K562 (cell line): ENCODE measurements around the gene RABGAP1L. TPM values are rescaled to one million over a fixed set of nuclear protein-coding genes. Genes with fewer than 3 reads are reported as not detected.
A peak's percentile ranks its signal among the peaks of the same experiment; 100 is the strongest.

Source experiments
- ATF1 ChIP-seq, 2 experiments: fragments of 450-650 bp in 1 of 2; IDR thresholded peaks; 2 replicates each; pipeline ENCODE4 v1.6.1; 2016; ENCODE audit warnings: missing compliant biosample characterization in 1 of 2, missing genetic modification characterization in 1 of 2
- EHMT2 ChIP-seq: fragments of 450-650 bp; IDR thresholded peaks from 2 replicates; pipeline ENCODE4 v1.6.1; 2018; ENCODE audit warnings: antibody characterized with exemption
- FOXK2 ChIP-seq, 2 experiments: fragments of 450-650 bp; IDR thresholded peaks in 1 of 2; conservative IDR thresholded peaks in 1 of 2; 2 replicates each; pipeline ENCODE4 v1.6.1; 2016; ENCODE audit warnings: low read depth in 2 of 2, mild to moderate bottlenecking in 1 of 2
- HDAC1 ChIP-seq, 2 experiments: fragments of 450-650 bp; IDR thresholded peaks; 2 replicates each; pipeline ENCODE4 v1.6.1; 2016 to 2017; ENCODE audit warnings: inconsistent platforms in 1 of 2, mild to moderate bottlenecking in 1 of 2, moderate library complexity in 1 of 2
- HDAC2 ChIP-seq: fragments of 450-650 bp; IDR thresholded peaks from 2 replicates; pipeline ENCODE4 v1.6.1; 2016; ENCODE audit warnings: mild to moderate bottlenecking
- HMGN3 ChIP-seq: IDR thresholded peaks from 2 replicates; pipeline ENCODE4 v1.6.1; 2011; ENCODE audit warnings: borderline replicate concordance, low read depth, mild to moderate bottlenecking, mixed read lengths, low read length; ENCODE audit not compliant: insufficient read length; ENCODE audit errors: extremely low read depth
- LARP7 ChIP-seq: fragments of 450-650 bp; IDR thresholded peaks from 2 replicates; pipeline ENCODE4 v1.6.1; 2016
- MAFK ChIP-seq: IDR thresholded peaks from 2 replicates; pipeline ENCODE4 v1.6.1; 2011; ENCODE audit warnings: low read length, improper control_type of control experiment
- MCM7 ChIP-seq, 2 experiments: fragments of 450-650 bp; IDR thresholded peaks; 2 replicates each; pipeline ENCODE4 v1.6.1; 2016 to 2018
- MYC ChIP-seq, 2 experiments: fragments of 250-450 bp in 1 of 2; sonication (Bioruptor Pico) in 1 of 2; IDR thresholded peaks; 2 replicates each; pipeline versions ENCODE4 v1.5.1 to v1.6.1; 2012 to 2021; ENCODE audit warnings: low read depth in 2 of 2, borderline replicate concordance in 1 of 2, improper control_type of control experiment in 1 of 2, low read length in 1 of 2, mild to moderate bottlenecking in 1 of 2, moderate library complexity in 1 of 2
- NBN ChIP-seq: fragments of 450-650 bp; IDR thresholded peaks from 2 replicates; pipeline ENCODE4 v1.6.1; 2016; ENCODE audit warnings: low read depth, mild to moderate bottlenecking
- NRF1 ChIP-seq, 2 experiments: fragments of 450-650 bp; IDR thresholded peaks in 1 of 2; conservative IDR thresholded peaks in 1 of 2; 2 replicates each; pipeline ENCODE4 v1.6.1; 2014; ENCODE audit warnings: mild to moderate bottlenecking in 2 of 2
- POLR3A ChIP-seq: IDR thresholded peaks from 2 replicates; pipeline ENCODE4 v1.6.1; 2011; ENCODE audit warnings: borderline replicate concordance, mild to moderate bottlenecking, moderate library complexity; ENCODE audit not compliant: insufficient read length, insufficient read depth; ENCODE audit errors: extremely low read depth
- RUNX1 ChIP-seq: sonication (generic); IDR thresholded peaks from 2 replicates; pipeline ENCODE4 v1.6.1; 2016; ENCODE audit warnings: antibody characterized with exemption, low read depth
- SPI1 ChIP-seq: IDR thresholded peaks from 2 replicates; pipeline ENCODE4 v1.6.1; 2011; ENCODE audit warnings: low read depth, low read length, control low read depth, borderline replicate concordance
- TBP ChIP-seq: optimal IDR thresholded peaks from 2 replicates; pipeline ENCODE3; 2011; ENCODE audit warnings: low read depth, low read length, improper control_type of control experiment
- ZBTB1 ChIP-seq: sonication (generic); formaldehyde crosslinking; IDR thresholded peaks from 2 replicates; pipeline ENCODE4 v1.8.1; 2023; ENCODE audit warnings: missing genetic modification reagents, low read depth, mild to moderate bottlenecking, borderline replicate concordance
- ZEB2 ChIP-seq: fragments of 450-650 bp; IDR thresholded peaks from 2 replicates; pipeline ENCODE4 v1.6.1; 2016
- polyA plus RNA-seq, 8 experiments: library from polyadenylated mRNA; depleted of rRNA in 4 of 8; stranded (reverse) in 5 of 8; unstranded in 3 of 8; fragments of >200 nt; fragmentation: Nextera tagmentation in 2 of 8; fragmentation: Illumina TruSeq in 1 of 8; extraction: Ambion mirVana in 2 of 8; extraction: Trizol in 1 of 8; gene quantifications; 2 replicates each; pipeline versions ENCODE4 v1.2.1 to v1.2.3, GENCODE V29; 2011 to 2014; ENCODE audit warnings: inconsistent platforms in 1 of 8, missing spikeins in 1 of 8
- total RNA-seq, 7 experiments: library from RNA; depleted of rRNA in 6 of 7; stranded (reverse); fragments of >200 nt in 6 of 7; fragmentation: Illumina TruSeq in 2 of 7; extraction: Trizol in 2 of 7; gene quantifications; 2 replicates each; pipeline versions ENCODE4 v1.2.1 to v1.2.3, GENCODE V29; 2011 to 2021; ENCODE audit warnings: low replicate concordance in 1 of 7
- TF ChIP-seq, protein P1 (sequence below), 2 experiments: fragments of 450-650 bp; IDR thresholded peaks; 2 replicates each; pipeline ENCODE4 v1.6.1; 2016
- TF ChIP-seq, protein P2 (sequence below): sonication (generic); formaldehyde crosslinking; IDR thresholded peaks from 2 replicates; pipeline ENCODE4 v1.8.0; 2022; ENCODE audit warnings: mild to moderate bottlenecking, missing genetic modification reagents
- TF ChIP-seq, protein P3 (sequence below), 2 experiments: fragments of 450-650 bp; IDR thresholded peaks; 2 replicates each; pipeline ENCODE4 v1.6.1; 2018; ENCODE audit warnings: mild to moderate bottlenecking in 2 of 2, low read depth in 1 of 2; ENCODE audit not compliant: partially characterized antibody in 2 of 2

The RABGAP1L gene
- total and polyA plus RNA-seq, 9 of the 15 experiments (the other 6 are each of a cell fraction or from before 2014, with no cell fraction given): 16.5 to 44.9 (median 26.7) TPM

DNA sequence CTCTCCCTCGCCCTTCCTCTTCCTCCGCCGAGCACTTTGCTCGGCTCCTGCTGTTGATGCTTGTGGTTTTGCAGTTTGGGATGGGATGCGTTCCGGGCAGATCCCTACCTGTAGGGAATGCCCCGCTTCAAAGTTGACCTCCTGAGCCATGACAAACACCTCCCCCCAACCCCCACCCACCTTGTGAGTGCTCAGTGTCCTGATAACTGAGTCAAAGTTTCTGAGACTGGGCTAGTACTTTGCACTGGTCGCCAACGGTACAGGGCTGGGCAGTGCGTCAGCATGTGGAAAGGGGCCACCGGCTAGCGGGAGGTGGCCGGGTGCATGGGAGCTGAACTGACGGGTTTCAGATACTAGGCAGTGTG is 771 bp downstream of the RABGAP1L start (continued):
- TF ChIP-seq, protein P1, sequence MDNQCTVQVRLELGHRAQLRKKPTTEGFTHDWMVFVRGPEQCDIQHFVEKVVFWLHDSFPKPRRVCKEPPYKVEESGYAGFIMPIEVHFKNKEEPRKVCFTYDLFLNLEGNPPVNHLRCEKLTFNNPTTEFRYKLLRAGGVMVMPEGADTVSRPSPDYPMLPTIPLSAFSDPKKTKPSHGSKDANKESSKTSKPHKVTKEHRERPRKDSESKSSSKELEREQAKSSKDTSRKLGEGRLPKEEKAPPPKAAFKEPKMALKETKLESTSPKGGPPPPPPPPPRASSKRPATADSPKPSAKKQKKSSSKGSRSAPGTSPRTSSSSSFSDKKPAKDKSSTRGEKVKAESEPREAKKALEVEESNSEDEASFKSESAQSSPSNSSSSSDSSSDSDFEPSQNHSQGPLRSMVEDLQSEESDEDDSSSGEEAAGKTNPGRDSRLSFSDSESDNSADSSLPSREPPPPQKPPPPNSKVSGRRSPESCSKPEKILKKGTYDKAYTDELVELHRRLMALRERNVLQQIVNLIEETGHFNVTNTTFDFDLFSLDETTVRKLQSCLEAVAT (IDR thresholded peaks at IDR 0.05): peak; percentile 59 to 72; a peak in 3 of 4 replicates
- TF ChIP-seq ZBTB1 (CRISPR knock-in tag) (0 out of 2 replicates have a peak, but pooled peaks have one; percentile 3), TBP (peak; percentile 32), RUNX1 (peak; percentile 48; the same call in 1 of the 2 replicates), MYC (IDR thresholded peaks at IDR 0.05; ENCODE audit: low read depth, low read length) (peak; percentile 37; the same call in 1 of the 2 replicates), MYC (CRISPR knock-in tag; IDR thresholded peaks at IDR 0.05; ENCODE audit: borderline replicate concordance, low read depth) (no peak), HDAC2 (peak; percentile 75; the same call in 1 of the 2 replicates), EHMT2 (peak; percentile 58; the same call in 1 of the 2 replicates), MCM7 (IDR thresholded peaks at IDR 0.05) (0 out of 4 replicates have a peak, but pooled peaks of 1 of the 2 experiments have one; percentile 27), HDAC1 (IDR thresholded peaks at IDR 0.05) (peak in 1 of 2 experiments; percentile 65; a peak in 2 of 4 replicates), ATF1 (CRISPR knock-in tag; IDR thresholded peaks at IDR 0.05) (no peak), ATF1 (tag; IDR thresholded peaks at IDR 0.05) (peak; percentile 44), ZEB2 (peak; percentile 49; the same call in 1 of the 2 replicates), LARP7 (peak; percentile 69; the same call in 1 of the 2 replicates), POLR3A (no peak), MAFK (peak; percentile 20; the same call in 1 of the 2 replicates), NRF1 (conservative IDR thresholded peaks at IDR 0.05 in 1 of 2, IDR thresholded peaks at IDR 0.05 in 1 of 2) (peak in 1 of 2 experiments; percentile 37; a peak in 3 of 4 replicates), HMGN3 (no peak), FOXK2 (conservative IDR thresholded peaks at IDR 0.05 in 1 of 2, IDR thresholded peaks at IDR 0.05 in 1 of 2; ENCODE audit: low read depth in 2 of 2) (peak; percentile 15 to 32; a peak in 2 of 4 replicates), SPI1 (0 out of 2 replicates have a peak, but pooled peaks have one; percentile 42), NBN (peak; percentile 45)
- TF ChIP-seq, protein P2, sequence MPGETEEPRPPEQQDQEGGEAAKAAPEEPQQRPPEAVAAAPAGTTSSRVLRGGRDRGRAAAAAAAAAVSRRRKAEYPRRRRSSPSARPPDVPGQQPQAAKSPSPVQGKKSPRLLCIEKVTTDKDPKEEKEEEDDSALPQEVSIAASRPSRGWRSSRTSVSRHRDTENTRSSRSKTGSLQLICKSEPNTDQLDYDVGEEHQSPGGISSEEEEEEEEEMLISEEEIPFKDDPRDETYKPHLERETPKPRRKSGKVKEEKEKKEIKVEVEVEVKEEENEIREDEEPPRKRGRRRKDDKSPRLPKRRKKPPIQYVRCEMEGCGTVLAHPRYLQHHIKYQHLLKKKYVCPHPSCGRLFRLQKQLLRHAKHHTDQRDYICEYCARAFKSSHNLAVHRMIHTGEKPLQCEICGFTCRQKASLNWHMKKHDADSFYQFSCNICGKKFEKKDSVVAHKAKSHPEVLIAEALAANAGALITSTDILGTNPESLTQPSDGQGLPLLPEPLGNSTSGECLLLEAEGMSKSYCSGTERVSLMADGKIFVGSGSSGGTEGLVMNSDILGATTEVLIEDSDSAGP (CRISPR knock-in tag): 0 out of 2 replicates have a peak, but pooled peaks have one; percentile 32
- TF ChIP-seq, protein P3, sequence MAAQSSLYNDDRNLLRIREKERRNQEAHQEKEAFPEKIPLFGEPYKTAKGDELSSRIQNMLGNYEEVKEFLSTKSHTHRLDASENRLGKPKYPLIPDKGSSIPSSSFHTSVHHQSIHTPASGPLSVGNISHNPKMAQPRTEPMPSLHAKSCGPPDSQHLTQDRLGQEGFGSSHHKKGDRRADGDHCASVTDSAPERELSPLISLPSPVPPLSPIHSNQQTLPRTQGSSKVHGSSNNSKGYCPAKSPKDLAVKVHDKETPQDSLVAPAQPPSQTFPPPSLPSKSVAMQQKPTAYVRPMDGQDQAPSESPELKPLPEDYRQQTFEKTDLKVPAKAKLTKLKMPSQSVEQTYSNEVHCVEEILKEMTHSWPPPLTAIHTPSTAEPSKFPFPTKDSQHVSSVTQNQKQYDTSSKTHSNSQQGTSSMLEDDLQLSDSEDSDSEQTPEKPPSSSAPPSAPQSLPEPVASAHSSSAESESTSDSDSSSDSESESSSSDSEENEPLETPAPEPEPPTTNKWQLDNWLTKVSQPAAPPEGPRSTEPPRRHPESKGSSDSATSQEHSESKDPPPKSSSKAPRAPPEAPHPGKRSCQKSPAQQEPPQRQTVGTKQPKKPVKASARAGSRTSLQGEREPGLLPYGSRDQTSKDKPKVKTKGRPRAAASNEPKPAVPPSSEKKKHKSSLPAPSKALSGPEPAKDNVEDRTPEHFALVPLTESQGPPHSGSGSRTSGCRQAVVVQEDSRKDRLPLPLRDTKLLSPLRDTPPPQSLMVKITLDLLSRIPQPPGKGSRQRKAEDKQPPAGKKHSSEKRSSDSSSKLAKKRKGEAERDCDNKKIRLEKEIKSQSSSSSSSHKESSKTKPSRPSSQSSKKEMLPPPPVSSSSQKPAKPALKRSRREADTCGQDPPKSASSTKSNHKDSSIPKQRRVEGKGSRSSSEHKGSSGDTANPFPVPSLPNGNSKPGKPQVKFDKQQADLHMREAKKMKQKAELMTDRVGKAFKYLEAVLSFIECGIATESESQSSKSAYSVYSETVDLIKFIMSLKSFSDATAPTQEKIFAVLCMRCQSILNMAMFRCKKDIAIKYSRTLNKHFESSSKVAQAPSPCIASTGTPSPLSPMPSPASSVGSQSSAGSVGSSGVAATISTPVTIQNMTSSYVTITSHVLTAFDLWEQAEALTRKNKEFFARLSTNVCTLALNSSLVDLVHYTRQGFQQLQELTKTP (IDR thresholded peaks at IDR 0.05; ENCODE audit: low read depth in 1 of 2, partially characterized antibody in 2 of 2): peak; percentile 30 to 75
